Heart right ventricle (tissue), 16 donors: Measurements from ENCODE around the gene RBM33. TPM values are rescaled to one million over a fixed set of nuclear protein-coding genes. Genes with fewer than 3 reads are reported as not detected.

Experiments
- ATAC-seq, 8 donors: fragments of 200-7000 bp; cut with Tn5 transposase; one replicate each; pipeline ENCODE4 v1.9.1; 2020; ENCODE audit warnings: mild to moderate bottlenecking in 8 of 8, moderate library complexity in 8 of 8, moderate number of reproducible peaks in 1 of 8
- DNase-seq, 2 donors: peaks; one replicate each; pipeline ENCODE4 v3.0.0-alpha.2; 2020
- H3K27ac ChIP-seq, 10 donors: fragments of 200-600 bp; sonication (generic) in 2 of 10; one replicate each; pipeline versions ENCODE4 v1.5.0 to v1.8.0; 2020 to 2022; ENCODE audit warnings: mild to moderate bottlenecking in 3 of 10
- H3K27me3 ChIP-seq, 7 donors: fragments of 200-600 bp; one replicate each; pipeline ENCODE4 v1.8.0; 2021 to 2022; ENCODE audit warnings: mild to moderate bottlenecking in 2 of 7
- H3K36me3 ChIP-seq, 9 donors: fragments of 200-600 bp; sonication (generic) in 1 of 9; one replicate each; pipeline versions ENCODE4 v1.5.0 to v1.8.0; 2020 to 2022; ENCODE audit warnings: mild to moderate bottlenecking in 2 of 9
- H3K4me1 ChIP-seq, 9 donors: fragments of 200-600 bp; sonication (generic) in 1 of 9; one replicate each; pipeline versions ENCODE4 v1.5.0 to v1.8.0; 2020 to 2022; ENCODE audit warnings: mild to moderate bottlenecking in 4 of 9
- H3K4me3 ChIP-seq, 10 donors: fragments of 200-600 bp; sonication (generic) in 2 of 10; one replicate each; pipeline versions ENCODE4 v1.5.0 to v1.8.0; 2020 to 2022; ENCODE audit warnings: mild to moderate bottlenecking in 7 of 10, moderate library complexity in 2 of 10
- H3K9me3 ChIP-seq, 11 donors: fragments of 200-600 bp in 10 of 11; sonication (generic) in 2 of 11; one replicate each; pipeline versions ENCODE4 v1.5.0 to v1.8.0; 2013 to 2022; ENCODE audit warnings: mild to moderate bottlenecking in 2 of 11, control low read depth in 1 of 11, moderate library complexity in 1 of 11
- CTCF ChIP-seq, 9 donors: fragments of 200-600 bp; sonication (generic) in 2 of 9; IDR thresholded peaks; one replicate each; pipeline versions ENCODE4 v1.5.0 to v1.8.0; 2021 to 2022; ENCODE audit warnings: antibody characterized with exemption in 9 of 9, mild to moderate bottlenecking in 5 of 9, moderate library complexity in 1 of 9
- WGBS, 2 donors: extraction: QIAGEN DNeasy Blood & Tissue Kit; methylation state at CpG; one replicate each; pipeline ENCODE4 v1.1.7; 2013; ENCODE audit warnings: inconsistent platforms in 1 of 2; 5-methylcytosine and 5-hydroxymethylcytosine counted together
- intact Hi-C, 10 donors: fragments of 100-400 bp; cut with DNase I; formaldehyde crosslinking; loops; one replicate each; pipeline versions ENCODE4 v1.11.1 to v1.14.2; 2022
- polyA plus RNA-seq, 2 donors: library from polyadenylated mRNA; stranded (reverse); fragments of 200-250 nt; gene quantifications; one replicate each; pipeline ENCODE4 v1.2.3, GENCODE V29; 2013
- total RNA-seq, 10 donors: library from RNA; stranded (reverse); fragmentation: NEBNext Ultra II Directional in 3 of 10; extraction: Animal tissue kit (Norgen Biotek cat#: 25700) in 3 of 10; gene quantifications; one replicate each; pipeline versions ENCODE4 v1.2.1 to v1.2.4, GENCODE V29; 2021 to 2023
- donor health status: Arrhythmogenic right ventricular cardiomyopathy.
- donor health status: ischemic (EF 13 %, LVEDD 7.1; RV severe dilation, severe dysfunction).
- donor health status: healthy with polysubstance abuse.
- donor health status: DM: no; HTN: yes; CAD: no.
- donor health status: DM: no; HTN: no; CAD: no.
- donor health status: ischemic (EF 25% LVEDD 6.9; RV normal size, moderate dysfunction).
- donor health status: ischemic (EF 25% LVEDD 5.7; RV mildly dilated, moderate dysfunction).
- donor health status: healthy.
- donor health status: DM: yes; HTN: yes; CAD: no.
- donor health status: Ischemic cardiomyopathy.
- donor health status: ischemic (EF 35%, LVEDD 5.7; RV mildly dilated, moderate dysfunction).
- donor health status: nonischemic (EF 11% LVEDD 7.7; RV severe dilation, severe dysfunction).
- donor health status: DM: yes; HTN: yes; CAD: no.
- donor health status: PGD.
- donor health status: ischemic (EF 29% LVEDD 5.4; RV normal size, mild dysfunction).
- donor health status: nonischemic (EF 23%, LVEDD 6.1; RV moderate dilation, normal function).

RBM33 gene
- total and polyA plus RNA-seq, 12 donors = 9.5 to 44.6 (median 35.7) TPM

DNA sequence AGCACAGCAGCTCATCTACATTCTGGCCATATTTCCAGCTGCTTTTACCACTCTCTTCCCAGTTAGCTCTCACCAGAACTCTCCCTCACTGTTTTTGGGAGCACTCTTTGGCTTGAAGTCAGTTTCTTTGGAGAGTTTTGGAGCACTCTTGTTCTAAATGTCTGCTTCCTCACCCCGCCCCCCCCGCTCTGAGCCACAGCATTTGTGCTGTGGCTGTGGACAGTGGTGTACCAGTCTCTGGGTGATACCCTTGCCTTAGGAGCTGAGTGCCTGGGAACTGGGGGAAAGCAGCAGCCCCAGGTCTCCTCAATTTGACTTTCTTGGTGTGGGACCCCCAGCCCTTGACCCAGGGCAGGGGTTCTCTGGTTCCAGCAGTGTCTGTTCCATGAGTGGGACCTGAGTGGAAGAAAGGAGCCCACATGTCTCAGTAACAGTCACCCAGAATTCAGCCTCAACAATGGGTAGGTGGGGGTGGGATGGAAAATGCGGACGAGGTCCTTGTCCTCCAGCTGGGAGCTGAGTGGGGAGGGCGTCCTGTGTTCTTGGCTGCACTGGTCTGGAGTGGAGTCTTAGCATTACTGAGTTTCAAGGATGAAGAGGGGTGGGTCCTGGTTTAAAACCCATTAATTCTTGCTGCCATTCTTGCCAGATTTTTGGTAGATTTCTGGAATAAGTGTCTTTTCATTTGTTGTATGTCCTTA lies 18.0 kb downstream of the RBM33 start:
- H3K27ac ChIP-seq = no peak overlapping the region
- no peaks in the 10 kb centered on the region for H3K27me3 ChIP-seq
- DNase-seq (no peak), ATAC-seq (no peak)
- H3K36me3 ChIP-seq = peaks cover 0 to 23% (median 0%) of the 10 kb centered on the region in 9 donors
- no peak overlapping the region for H3K4me3 ChIP-seq
- H3K9me3 ChIP-seq = peaks cover 0 to 10% (median 0%) of the 10 kb centered on the region in 11 donors
- intact Hi-C loops = no loop called here
- TF ChIP-seq CTCF (IDR thresholded peaks at IDR 0.05) = no peak
- peaks cover 0 to 52% (median 21%) of the 10 kb centered on the region in 9 donors for H3K4me1 ChIP-seq
- WGBS, 2 donors = 85 to 86% methylated on average over 5 of the region's 5 CpGs

- no peak for DNase-seq
- Histone ChIP-seq H3K4me1 (peaks cover 0 to 52% (median 24%) of the 10 kb centered on the region in 9 donors), H3K27ac (no peak overlapping the region), H3K9me3 (peaks cover 0 to 10% (median 0%) of the 10 kb centered on the region in 11 donors), H3K27me3 (no peaks in the 10 kb centered on the region), H3K4me3 (no peak overlapping the region), H3K36me3 (peaks cover 0 to 25% (median 0%) of the 10 kb centered on the region in 9 donors)
- ATAC-seq = no peak
- intact Hi-C loops = no loop called here
- TF ChIP-seq CTCF (IDR thresholded peaks at IDR 0.05) = no peak
- WGBS, 2 donors = 92 to 97% methylated on average over 3 to 4 of the region's 4 CpGs
Observed at GRCh38 chr7:155663937-155664336, 19.5 kb downstream of the RBM33 start.

- TF ChIP-seq CTCF (IDR thresholded peaks at IDR 0.05) = no peak
- Histone ChIP-seq H3K4me1 (peaks cover 2 to 66% (median 34%) of the 10 kb centered on the region in 9 donors), H3K9me3 (peaks cover 0 to under 1% (median 0%) of the 10 kb centered on the region in 11 donors), H3K27ac (no peak overlapping the region), H3K36me3 (peaks cover 0 to 26% (median 0%) of the 10 kb centered on the region in 9 donors), H3K27me3 (no peaks in the 10 kb centered on the region), H3K4me3 (no peak overlapping the region)
- no peak for DNase-seq
- peak in 1 of 8 donors; percentile 17 for ATAC-seq
- intact Hi-C loops = no loop called here
- WGBS, 2 donors = 89 to 91% methylated on average over 9 of the region's 9 CpGs
Observed at GRCh38 chr7:155665079-155665956, 20.9 kb downstream of the RBM33 start.

DNA sequence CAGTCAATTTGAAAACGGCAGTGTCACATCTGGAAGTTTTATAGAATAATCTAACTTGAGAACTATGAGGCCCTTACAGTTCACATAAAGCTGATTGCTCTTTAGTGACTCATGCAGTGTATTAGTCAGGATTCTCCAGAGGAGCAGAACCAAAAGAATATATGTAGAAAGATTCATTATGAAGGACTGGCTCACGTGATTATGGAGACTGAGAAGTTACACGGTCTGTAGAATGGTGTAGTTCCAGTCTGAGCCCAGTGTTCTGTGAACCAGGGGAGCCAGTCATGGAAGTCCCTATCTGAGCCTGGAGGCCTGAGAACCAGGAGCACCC lies 21.5 kb downstream of the RBM33 start:
- Histone ChIP-seq H3K36me3 (peaks cover 0 to 26% (median 0%) of the 10 kb centered on the region in 9 donors), H3K4me3 (no peak overlapping the region), H3K27ac (no peak overlapping the region), H3K4me1 (peaks cover 7 to 72% (median 40%) of the 10 kb centered on the region in 9 donors), H3K27me3 (no peaks in the 10 kb centered on the region), H3K9me3 (no peaks in the 10 kb centered on the region)
- no peak for DNase-seq
- TF ChIP-seq CTCF (IDR thresholded peaks at IDR 0.05) = no peak
- intact Hi-C loops = no loop called here
- WGBS, 2 donors = 76 to 82% methylated on average over 3 of the region's 3 CpGs
- ATAC-seq = peak in 1 of 8 donors; percentile 32
